Cardiac muscle cell (in vitro differentiated cells and primary cell): ENCODE measurements around the gene PTPRQ. TPM values are rescaled to one million over a fixed set of nuclear protein-coding genes. Genes with fewer than 3 reads are reported as not detected.

Source experiments
- DNase-seq, 2 donors: peaks; one replicate each; pipeline versions ENCODE4 v3.0.0 to v3.0.0-alpha.2; 2010 to 2017; ENCODE audit warnings: low read depth in 1 of 2, low spot score in 1 of 2
- H3K27ac ChIP-seq: fragments of 200-600 bp; sonication (generic); 2 replicates; pipeline ENCODE4 v1.5.1; 2016
- H3K27me3 ChIP-seq: fragments of 200-600 bp; sonication (generic); 2 replicates; pipeline ENCODE4 v1.6.0; 2016; ENCODE audit warnings: control low read depth
- H3K36me3 ChIP-seq: fragments of 200-600 bp; sonication (generic); 2 replicates; pipeline ENCODE4 v1.5.1; 2016; ENCODE audit warnings: control low read depth
- H3K4me1 ChIP-seq: fragments of 200-600 bp; sonication (generic); 2 replicates; pipeline ENCODE4 v1.8.1; 2017; ENCODE audit warnings: low read depth, mild to moderate bottlenecking, mixed run types
- H3K4me3 ChIP-seq: fragments of 200-600 bp; sonication (generic); 2 replicates; pipeline ENCODE4 v1.5.1; 2016; ENCODE audit warnings: mild to moderate bottlenecking
- H3K9me3 ChIP-seq: fragments of 200-600 bp; sonication (generic); 2 replicates; pipeline ENCODE4 v1.5.1; 2017; ENCODE audit warnings: low read depth, mild to moderate bottlenecking, control low read depth
- CTCF ChIP-seq: IDR thresholded peaks from 2 replicates; pipeline ENCODE4 v1.5.1; 2012; ENCODE audit warnings: low read depth, mild to moderate bottlenecking, low read length
- polyA plus RNA-seq: library from polyadenylated mRNA; unstranded; fragments of >200 nt; fragmentation: Nextera tagmentation; extraction: Ambion mirVana; gene quantifications from 2 replicates; pipeline ENCODE4 v1.2.1, GENCODE V29; 2016
- total RNA-seq: library from RNA; depleted of rRNA; stranded (reverse); fragments of >200 nt; gene quantifications from 2 replicates; pipeline ENCODE4 v1.2.3, GENCODE V29; 2016

PTPRQ gene
- total and polyA plus RNA-seq, 2 experiments from 2014 or later, result 0.01 to 0.69 TPM

- H3K27me3 ChIP-seq, result peaks cover 73% of the 10 kb centered on the region
- peak in 1 of 2 donors; percentile 14 for DNase-seq
- H3K36me3 ChIP-seq, result no peaks in the 10 kb centered on the region
- peak overlapping the region; percentile 26 for H3K4me3 ChIP-seq
- no peaks in the 10 kb centered on the region for H3K4me1 ChIP-seq
- no peak for TF ChIP-seq CTCF
- no peak overlapping the region for H3K27ac ChIP-seq
- H3K9me3 ChIP-seq, result no peaks in the 10 kb centered on the region
These were observed 264.9 kb downstream of the PTPRQ start for GRCh38 chr12:80708975-80709328.

- H3K27me3 ChIP-seq, result peaks cover 75% of the 10 kb centered on the region
- TF ChIP-seq CTCF, result peak; percentile 51
- no peaks in the 10 kb centered on the region for H3K9me3 ChIP-seq
- DNase-seq, result peak; percentile 17 to 37
- no peaks in the 10 kb centered on the region for H3K36me3 ChIP-seq
- no peaks in the 10 kb centered on the region for H3K4me1 ChIP-seq
- no peak overlapping the region for H3K27ac ChIP-seq
- no peak overlapping the region for H3K4me3 ChIP-seq
These were observed 266.0 kb downstream of the PTPRQ start for GRCh38 chr12:80709811-80710726.

GRCh38 chr12:80710727-80711449, 266.9 kb downstream of the PTPRQ start:
- H3K27ac ChIP-seq, result no peak overlapping the region
- H3K36me3 ChIP-seq, result no peaks in the 10 kb centered on the region
- no peak for DNase-seq
- peaks cover 66% of the 10 kb centered on the region for H3K27me3 ChIP-seq
- H3K9me3 ChIP-seq, result no peaks in the 10 kb centered on the region
- no peak overlapping the region for H3K4me3 ChIP-seq
- no peak for TF ChIP-seq CTCF
- no peaks in the 10 kb centered on the region for H3K4me1 ChIP-seq

- Histone ChIP-seq H3K27ac (no peak overlapping the region), H3K9me3 (no peaks in the 10 kb centered on the region), H3K4me3 (no peak overlapping the region), H3K4me1 (no peaks in the 10 kb centered on the region), H3K36me3 (no peaks in the 10 kb centered on the region), H3K27me3 (peaks cover 57% of the 10 kb centered on the region)
- TF ChIP-seq CTCF, result no peak
- DNase-seq, result no peak
These were observed 267.8 kb downstream of the PTPRQ start for GRCh38 chr12:80711866-80712265.

- H3K27ac ChIP-seq, result no peak overlapping the region
- no peak for DNase-seq
- H3K4me3 ChIP-seq, result no peak overlapping the region
- H3K27me3 ChIP-seq, result peaks cover 47% of the 10 kb centered on the region
- no peak for TF ChIP-seq CTCF
- H3K9me3 ChIP-seq, result no peaks in the 10 kb centered on the region
- no peaks in the 10 kb centered on the region for H3K4me1 ChIP-seq
- H3K36me3 ChIP-seq, result no peaks in the 10 kb centered on the region
These were observed 268.8 kb downstream of the PTPRQ start for GRCh38 chr12:80712866-80713265.
